Naive thymus-derived CD4-positive, alpha-beta T cell (primary cell): ENCODE data around the gene PPM1J. TPM values are rescaled to one million over a fixed set of nuclear protein-coding genes. Genes with fewer than 3 reads are reported as not detected.

Experiments used
- ATAC-seq: fragments of 150-1000 bp; cut with Tn5 transposase; 2 replicates; pipeline ENCODE4 v1.10.0; 2021; ENCODE audit warnings: mild to moderate bottlenecking, moderate library complexity
- CTCF ChIA-PET: fragments of 350-600 bp; sonication (Branson Sonifier 250); formaldehyde crosslinking; loops from one replicate; lab custom pipeline; 2021; ENCODE audit warnings: antibody characterized with exemption; lab: Charles Lee
- POLR2A ChIA-PET: fragments of 350-600 bp; sonication (Branson Sonifier 250); formaldehyde crosslinking; loops from one replicate; lab custom pipeline; 2021; ENCODE audit warnings: antibody characterized with exemption, inconsistent platforms; lab: Charles Lee
- DNase-seq, 9 donors: peaks; one replicate each; pipeline versions ENCODE4 v3.0.0 to v3.0.0-alpha.2; 2020 to 2022; ENCODE audit warnings: mixed read lengths in 1 of 9
- H3K27ac ChIP-seq: one replicate; pipeline ENCODE4 v1.7.0; 2013; ENCODE audit warnings: mild to moderate bottlenecking, low read depth, low read length, moderate library complexity
- H3K27me3 ChIP-seq, 2 donors: one replicate each; pipeline ENCODE4 v1.7.0; 2013; ENCODE audit warnings: low read length in 2 of 2, mild to moderate bottlenecking in 2 of 2, moderate library complexity in 2 of 2; ENCODE audit not compliant: control insufficient read depth in 2 of 2, insufficient read depth in 2 of 2
- H3K36me3 ChIP-seq, 3 experiments: 1 replicate in 2 of 3; 2 replicates in 1 of 3; pipeline ENCODE4 v1.7.0; 2013; ENCODE audit warnings: low read length in 3 of 3, mild to moderate bottlenecking in 3 of 3, moderate library complexity in 1 of 3; ENCODE audit not compliant: insufficient read depth in 3 of 3, control insufficient read depth in 2 of 3
- H3K4me1 ChIP-seq, 2 donors: one replicate each; pipeline ENCODE4 v1.7.0; 2013; ENCODE audit warnings: low read length in 2 of 2, mild to moderate bottlenecking in 2 of 2, moderate library complexity in 1 of 2; ENCODE audit not compliant: control insufficient read depth in 2 of 2, insufficient read depth in 2 of 2
- H3K4me3 ChIP-seq: 2 replicates; pipeline ENCODE4 v1.7.0; 2013; ENCODE audit warnings: mild to moderate bottlenecking, low read length
- H3K9me3 ChIP-seq, 3 experiments: 1 replicate in 2 of 3; 2 replicates in 1 of 3; pipeline ENCODE4 v1.7.0; 2013; ENCODE audit warnings: low read length in 3 of 3; ENCODE audit not compliant: control insufficient read depth in 2 of 3
- H3K27ac Mint-ChIP-seq, 9 donors: one replicate each; pipeline ENCODE4 v1.8.0; 2020 to 2022; ENCODE audit warnings: mixed read lengths in 9 of 9, mild to moderate bottlenecking in 8 of 9, moderate library complexity in 5 of 9, inconsistent platforms in 2 of 9
- H3K27me3 Mint-ChIP-seq, 5 donors: one replicate each; pipeline ENCODE4 v1.8.0; 2021 to 2022; ENCODE audit warnings: mixed read lengths in 5 of 5, mild to moderate bottlenecking in 1 of 5
- H3K36me3 Mint-ChIP-seq, 5 donors: one replicate each; pipeline ENCODE4 v1.8.0; 2020 to 2022; ENCODE audit warnings: mixed read lengths in 5 of 5, mild to moderate bottlenecking in 3 of 5, inconsistent platforms in 1 of 5
- H3K4me1 Mint-ChIP-seq, 7 donors: one replicate each; pipeline ENCODE4 v1.8.0; 2020 to 2022; ENCODE audit warnings: mixed read lengths in 7 of 7, mild to moderate bottlenecking in 3 of 7, inconsistent platforms in 1 of 7
- H3K4me3 Mint-ChIP-seq, 10 donors: one replicate each; pipeline ENCODE4 v1.8.0; 2020 to 2022; ENCODE audit warnings: mild to moderate bottlenecking in 10 of 10, mixed read lengths in 10 of 10, moderate library complexity in 6 of 10, inconsistent platforms in 2 of 10
- H3K9me3 Mint-ChIP-seq, 11 donors: one replicate each; pipeline ENCODE4 v1.8.0; 2020 to 2022; ENCODE audit warnings: mixed read lengths in 11 of 11, mild to moderate bottlenecking in 4 of 11, inconsistent platforms in 1 of 11, moderate library complexity in 1 of 11
- intact Hi-C, 2 donors: fragments of 100-400 bp; cut with micrococcal nuclease; formaldehyde crosslinking; loops; one replicate each; pipeline ENCODE4 v1.15.1; 2023
- polyA plus RNA-seq, 2 donors: library from polyadenylated mRNA; unstranded; fragments of 300-500 nt; fragmentation: Illumina TruSeq; gene quantifications; one replicate each; pipeline ENCODE4 v1.2.3, GENCODE V29; 2021
- total RNA-seq, 6 experiments: library from RNA in 5 of 6; stranded (reverse) in 5 of 6; gene quantifications; 1 replicate in 5 of 6; 2 replicates in 1 of 6; pipeline ENCODE4 v1.2.3 and lab custom pipeline; 2021 to 2026

PPM1J gene
- total and polyA plus RNA-seq, 7 experiments from 2014 or later = 0.46 to 1.6 (median 0.50) TPM; not detected in 4

DNA sequence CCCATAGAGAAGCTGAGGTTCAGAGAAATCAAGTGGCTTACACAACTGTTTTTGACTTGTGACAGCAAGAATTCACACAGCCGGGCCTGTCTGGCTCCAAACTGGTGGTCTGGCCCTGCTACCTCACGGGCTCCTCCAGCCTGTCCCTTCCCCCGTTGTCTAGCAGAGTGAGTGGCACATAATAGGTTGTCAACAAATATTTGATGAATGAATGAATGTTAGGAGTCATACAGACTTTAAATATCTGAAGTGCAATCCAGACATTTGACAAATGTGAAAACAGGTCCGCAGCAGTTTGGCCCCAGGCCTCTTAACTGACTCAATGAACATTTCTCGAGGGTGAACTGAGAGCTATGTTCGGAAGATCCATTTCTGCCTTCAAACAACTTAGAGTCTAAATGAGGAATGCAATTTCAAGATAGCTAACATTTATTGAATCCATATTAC is 7.1 kb downstream of the PPM1J start:
- ChIA-PET POLR2A (interaction anchor here (1.1 to 1.5 kb wide), 2 partner anchors 89 to 206 kb away, joined by 3 to 5 read pairs; partner anchors contain the start of genes CAPZA1 and ST7L), CTCF (interaction anchor here (0.5 to 4.0 kb wide), 11 partner anchors 8 to 1300 kb away, joined by 3 to 15 read pairs (median 3); partner anchors contain the start of gene ST7L)
- H3K9me3 ChIP-seq = no peaks in the 10 kb centered on the region
- Mint-ChIP-seq H3K36me3 (peaks cover 0 to 4% (median 0%) of the 10 kb centered on the region in 5 donors), H3K4me1 (peaks cover 14 to 43% (median 36%) of the 10 kb centered on the region in 7 donors), H3K27ac (peak overlapping the region in 4 of 9 donors; percentile 16 to 86 (median 72)), H3K9me3 (peaks cover 0 to 3% (median 0%) of the 10 kb centered on the region in 11 donors), H3K4me3 (peak overlapping the region; percentile 53 to 90 (median 82)), H3K27me3 (peaks cover 0 to 35% (median 0%) of the 10 kb centered on the region in 5 donors)
- H3K27me3 ChIP-seq = no peaks in the 10 kb centered on the region
- no peaks in the 10 kb centered on the region for H3K36me3 ChIP-seq
- H3K4me3 ChIP-seq = no peak overlapping the region
- intact Hi-C loops = no loop called here
- no peak overlapping the region for H3K27ac ChIP-seq
- ATAC-seq = no peak
- peaks cover 22% of the 10 kb centered on the region in 2 donors for H3K4me1 ChIP-seq
- DNase-seq = no peak

DNA sequence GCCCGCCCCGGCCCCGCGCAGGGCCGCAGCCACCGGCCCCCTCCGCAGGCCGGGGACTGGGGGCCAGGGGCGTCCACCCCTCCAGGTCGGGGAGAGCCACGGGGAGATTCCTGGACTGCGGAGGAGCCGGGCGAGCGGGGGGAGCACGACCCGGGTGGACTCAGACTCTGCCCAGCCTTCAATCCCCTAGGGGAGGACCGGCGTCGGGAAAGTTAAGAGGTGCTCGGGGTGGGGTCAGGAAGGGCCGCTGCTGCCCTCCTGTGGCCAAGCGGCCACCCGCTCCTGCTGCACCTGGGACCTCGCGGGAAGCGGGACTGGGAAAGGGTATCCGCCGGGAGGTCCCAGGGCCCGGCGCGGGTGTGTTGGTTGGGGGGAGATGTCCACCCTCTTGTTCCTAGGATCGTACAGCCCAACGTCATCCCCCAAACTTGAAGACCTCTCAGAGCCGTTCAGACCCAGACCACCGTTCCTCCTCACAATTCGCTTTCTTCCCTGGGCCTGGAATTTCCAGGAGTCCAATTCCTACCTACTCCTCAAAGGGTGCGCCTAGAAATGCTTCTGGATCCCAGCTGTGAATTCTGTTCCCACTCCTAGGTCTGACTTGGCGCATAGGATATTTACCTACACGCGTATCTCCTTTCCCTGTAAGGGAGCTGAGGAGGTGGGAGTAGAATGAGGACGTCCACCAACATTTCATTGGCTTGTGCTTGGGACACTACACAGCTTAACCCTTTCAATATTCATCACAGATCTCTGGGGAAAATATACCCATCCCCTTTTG is 7.7 kb downstream of the PPM1J start:
- Mint-ChIP-seq H3K36me3 (peaks cover 0 to 4% (median 0%) of the 10 kb centered on the region in 5 donors), H3K4me3 (peak overlapping the region; percentile 53 to 90 (median 82)), H3K4me1 (peaks cover 14 to 49% (median 42%) of the 10 kb centered on the region in 7 donors), H3K9me3 (peaks cover 0 to 3% (median 0%) of the 10 kb centered on the region in 11 donors), H3K27me3 (peaks cover 0 to 30% (median 0%) of the 10 kb centered on the region in 5 donors), H3K27ac (peak overlapping the region in 7 of 9 donors; percentile 13 to 86 (median 72))
- Histone ChIP-seq H3K27ac (no peak overlapping the region), H3K36me3 (no peaks in the 10 kb centered on the region), H3K27me3 (no peaks in the 10 kb centered on the region), H3K4me3 (peak overlapping the region; percentile 41), H3K4me1 (peaks cover 22% of the 10 kb centered on the region in 2 donors), H3K9me3 (no peaks in the 10 kb centered on the region)
- intact Hi-C loops = loop anchor here (1.0 kb wide), 6 partner anchors 8 to 316 kb away; partner anchors contain the start of genes CAPZA1 (in 2 of the 2), ST7L (in 2 of the 2) and PPM1J (in 1 of the 2)
- ChIA-PET POLR2A (interaction anchor here (1.1 to 1.5 kb wide), 2 partner anchors 88 to 206 kb away, joined by 3 to 5 read pairs; partner anchors contain the start of genes CAPZA1 and ST7L), CTCF (interaction anchor here (0.5 to 4.0 kb wide), 8 partner anchors 11 to 1301 kb away, joined by 3 to 15 read pairs (median 4); partner anchors contain the start of gene ST7L)
- DNase-seq (peak in 6 of 9 donors; percentile 27 to 79 (median 44)), ATAC-seq (peak; percentile 75)

DNA sequence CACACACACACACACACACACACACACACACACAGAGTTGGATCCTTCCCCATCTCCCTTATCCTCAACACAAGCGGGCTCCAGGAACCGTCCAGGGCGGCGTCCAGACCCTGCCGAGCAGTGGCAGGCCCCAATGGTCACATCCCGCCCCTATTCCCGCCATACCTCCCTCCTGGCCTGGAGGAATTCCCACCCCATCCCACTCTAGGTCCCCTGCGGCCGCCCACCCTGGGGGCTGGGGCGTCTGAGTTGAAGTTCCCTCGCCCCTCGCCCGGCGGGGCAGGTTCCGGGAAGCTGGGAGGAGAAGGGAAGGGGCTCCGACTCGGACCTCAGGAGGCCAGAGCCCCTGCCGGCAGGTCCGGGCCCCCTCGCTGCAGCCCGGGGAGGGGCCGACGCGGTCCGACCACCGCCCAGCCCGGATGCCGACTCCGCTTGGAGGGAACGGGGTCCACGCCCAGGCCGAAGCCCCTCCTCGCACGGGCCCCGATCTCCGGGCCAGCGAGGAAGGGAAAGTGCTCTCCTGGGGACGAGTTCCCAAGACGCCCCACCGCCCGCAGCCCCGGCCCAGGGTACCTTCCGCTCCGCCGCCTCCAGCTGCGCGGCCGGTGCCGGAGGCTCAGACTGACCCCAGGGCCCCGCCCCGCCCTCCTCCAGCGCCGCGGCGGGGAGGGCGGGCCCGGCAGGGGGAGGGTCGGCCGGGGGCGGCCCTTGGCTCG is 8.5 kb downstream of the PPM1J start, which contains the start of gene RHOC:
Gene RHOC (minus strand): TSS at position 623 of the 716 bp plus-strand sequence. CDS start 3,328 bp downstream, outside the sequence.
- Mint-ChIP-seq H3K4me1 (peaks cover 20 to 56% (median 49%) of the 10 kb centered on the region in 7 donors), H3K27ac (peak within 1 kb of the TSS; percentile 13 to 87 (median 73)), H3K9me3 (peaks cover 0 to 3% (median 0%) of the 10 kb centered on the region in 11 donors), H3K36me3 (peaks cover 0 to 10% (median 0%) of the 10 kb centered on the region in 5 donors), H3K27me3 (peaks cover 0 to 25% (median 0%) of the 10 kb centered on the region in 5 donors), H3K4me3 (peak within 1 kb of the TSS; percentile 74 to 90 (median 83))
- intact Hi-C loops = loop anchor here (1.0 kb wide), 6 partner anchors 9 to 315 kb away; partner anchors contain the start of genes CAPZA1 (in 2 of the 2), ST7L (in 2 of the 2) and PPM1J (in 1 of the 2)
- DNase-seq (peak in 1 of 9 donors; percentile 75), ATAC-seq (peak; percentile 72)
- no peaks in the 10 kb centered on the region for H3K9me3 ChIP-seq
- no peak within 1 kb of the TSS for H3K27ac ChIP-seq
- ChIA-PET CTCF (interaction anchor here (4.0 kb wide), 1 partner anchor 315 kb away, joined by 15 read pairs; no protein-coding TSS in a partner anchor), POLR2A (interaction anchor here (1.1 kb wide), 1 partner anchor 87 kb away, joined by 3 read pairs; the partner anchor contains the start of genes CAPZA1 and ST7L)
- no peaks in the 10 kb centered on the region for H3K27me3 ChIP-seq
- peaks cover 22 to 25% of the 10 kb centered on the region in 2 donors for H3K4me1 ChIP-seq
- H3K36me3 ChIP-seq = no peaks in the 10 kb centered on the region
- peak within 1 kb of the TSS; percentile 41 for H3K4me3 ChIP-seq

DNA sequence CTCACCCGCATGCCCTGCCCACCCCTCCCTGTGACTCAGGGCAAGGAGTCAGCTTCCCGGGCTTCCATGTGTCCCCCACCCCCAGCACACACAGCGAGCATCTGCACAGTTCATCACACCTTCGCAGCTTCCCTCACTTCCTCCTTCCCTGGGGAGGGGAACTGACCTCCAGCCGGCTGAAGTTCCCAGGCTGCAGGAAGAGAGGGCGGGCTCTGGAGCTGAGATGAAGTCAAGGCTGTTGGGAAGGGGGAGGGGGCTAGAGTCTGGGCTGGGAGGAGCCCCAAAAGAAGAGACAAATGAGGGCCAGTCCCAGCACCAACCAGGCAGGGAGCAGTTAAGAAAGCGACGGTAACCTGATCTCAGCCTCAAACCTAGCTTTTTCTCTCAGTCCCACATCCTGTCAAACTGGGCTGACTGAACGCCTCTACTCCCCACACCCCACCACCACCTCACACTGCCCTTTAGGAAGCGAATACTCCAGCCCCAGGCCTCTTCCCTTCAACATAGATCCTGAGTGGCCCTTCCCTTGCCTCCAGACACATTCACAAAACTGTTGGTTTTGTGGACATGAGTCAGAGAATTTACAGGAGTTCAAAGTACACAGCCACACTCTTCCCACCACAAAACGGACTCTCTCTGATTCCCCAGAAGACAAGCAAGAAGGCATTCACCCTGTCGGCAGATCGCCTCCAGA is 10.1 kb downstream of the PPM1J start:
- H3K9me3 ChIP-seq = no peaks in the 10 kb centered on the region
- POLR2A ChIA-PET = interaction anchor here (0.5 to 1.7 kb wide), 6 partner anchors 11 to 88 kb away, joined by 3 to 10 read pairs (median 4); partner anchors contain the start of genes CAPZA1, MOV10, PPM1J and ST7L
- H3K27ac Mint-ChIP-seq = peak overlapping the region; percentile 14 to 87 (median 71)
- peaks cover 0 to 22% (median 0%) of the 10 kb centered on the region in 5 donors for H3K27me3 Mint-ChIP-seq
- peak overlapping the region; percentile 68 to 90 (median 76) for H3K4me3 Mint-ChIP-seq
- H3K4me1 Mint-ChIP-seq = peaks cover 33 to 72% (median 65%) of the 10 kb centered on the region in 7 donors
- DNase-seq = peak in 8 of 9 donors; percentile 30 to 65 (median 47)
- CTCF ChIA-PET = interaction anchor here (1.0 to 2.0 kb wide), 3 partner anchors 9 to 203 kb away, joined by 3 to 10 read pairs (median 8); partner anchors contain the start of gene PPM1J
- H3K4me3 ChIP-seq = peak overlapping the region; percentile 6
- intact Hi-C loops = loop anchor here in 1 of 2 donors (1.0 kb wide), 1 partner anchor 31 kb away; the partner anchor contains the start of gene MOV10
- peaks cover 0 to 2% (median 0%) of the 10 kb centered on the region in 3 experiments for H3K36me3 ChIP-seq
- H3K36me3 Mint-ChIP-seq = peaks cover 0 to 12% (median 0%) of the 10 kb centered on the region in 5 donors
- no peak overlapping the region for H3K27ac ChIP-seq
- H3K4me1 ChIP-seq = peaks cover 28 to 41% of the 10 kb centered on the region in 2 donors
- H3K9me3 Mint-ChIP-seq = peaks cover 0 to 3% (median 0%) of the 10 kb centered on the region in 11 donors
- peak; percentile 65 for ATAC-seq
- H3K27me3 ChIP-seq = no peaks in the 10 kb centered on the region

DNA sequence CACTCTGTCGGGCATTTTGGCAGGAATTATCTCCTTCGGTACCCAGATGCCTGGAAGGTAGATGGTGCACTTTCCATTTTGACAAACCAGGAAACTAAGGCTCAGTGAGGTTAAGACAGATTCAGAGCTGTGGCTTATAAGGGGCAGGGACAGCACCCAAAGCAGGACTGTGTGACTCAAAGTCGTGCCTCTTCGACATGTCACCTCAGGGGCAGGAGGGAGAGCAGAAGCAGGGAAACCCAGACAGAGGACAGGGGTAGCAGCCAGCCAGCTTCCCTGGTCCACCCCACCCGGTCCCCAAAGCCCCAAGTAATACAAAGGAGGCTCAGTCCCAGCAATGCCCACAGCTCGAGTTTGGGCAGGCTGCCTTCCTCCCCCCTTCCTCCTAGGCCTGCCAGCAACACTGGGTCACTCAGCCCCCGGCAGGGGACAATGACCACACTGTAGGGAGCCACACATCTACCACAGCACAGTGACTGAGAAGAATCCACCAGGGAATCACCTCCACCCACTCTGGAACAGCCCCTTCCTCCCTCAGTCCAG is 10.7 kb downstream of the PPM1J start:
- POLR2A ChIA-PET = interaction anchor here (0.5 to 1.7 kb wide), 6 partner anchors 11 to 87 kb away, joined by 3 to 10 read pairs (median 3); partner anchors contain the start of genes CAPZA1, MOV10, PPM1J and ST7L

More for the DNA sequence above, 10.7 kb downstream of the PPM1J start:
- Histone ChIP-seq H3K36me3 (peaks cover 0 to 8% (median 0%) of the 10 kb centered on the region in 3 experiments), H3K27ac (no peak overlapping the region), H3K4me3 (peak overlapping the region; percentile 5), H3K9me3 (no peaks in the 10 kb centered on the region), H3K27me3 (no peaks in the 10 kb centered on the region), H3K4me1 (peaks cover 28 to 41% of the 10 kb centered on the region in 2 donors)
- Mint-ChIP-seq H3K9me3 (peaks cover 0 to 3% (median 0%) of the 10 kb centered on the region in 11 donors), H3K4me1 (peaks cover 39 to 78% (median 68%) of the 10 kb centered on the region in 7 donors), H3K27me3 (peaks cover 0 to 18% (median 0%) of the 10 kb centered on the region in 5 donors), H3K36me3 (peaks cover 0 to 18% (median 0%) of the 10 kb centered on the region in 5 donors), H3K4me3 (peak overlapping the region; percentile 68 to 90 (median 76)), H3K27ac (peak overlapping the region in 7 of 9 donors; percentile 14 to 87 (median 71))
- DNase-seq (no peak), ATAC-seq (no peak)
- CTCF ChIA-PET = interaction anchor here (1.0 to 2.0 kb wide), 3 partner anchors 10 to 203 kb away, joined by 3 to 10 read pairs (median 8); partner anchors contain the start of gene PPM1J
- intact Hi-C loops = no loop called here
